ENCODE results near the gene CALM1.
"Not testable (repeated sequence)": the region's sequence is repeated elsewhere in the genome, so short reads cannot be mapped to it uniquely, and the experiment has no call there.

The CALM1 gene

GRCh38 chr14:90383731-90384542 lies 12.9 kb upstream of the CALM1 start:
- DNase-seq (ENCODE audit: low spot score): peak; percentile 80

GRCh38 chr14:90384543-90384911 lies 12.3 kb upstream of the CALM1 start:
- no peak for DNase-seq (ENCODE audit: low spot score)

GRCh38 chr14:90386321-90386720 lies 10.5 kb upstream of the CALM1 start:
- DNase-seq (ENCODE audit: low spot score): no peak

GRCh38 chr14:90387206-90387760 lies 9.5 kb upstream of the CALM1 start:
- DNase-seq (ENCODE audit: low spot score): no peak

- peak; percentile 17 for DNase-seq (ENCODE audit: low spot score)
These were observed 8.4 kb upstream of the CALM1 start for GRCh38 chr14:90388437-90388836.

GRCh38 chr14:90388982-90389381 lies 7.8 kb upstream of the CALM1 start:
- no peak for DNase-seq (ENCODE audit: low spot score)

- DNase-seq (ENCODE audit: low spot score): no peak
These were observed 2.9 kb upstream of the CALM1 start for GRCh38 chr14:90393966-90394365.

- not testable (repeated sequence) for DNase-seq (ENCODE audit: low spot score)
These were observed 2.0 kb upstream of the CALM1 start for GRCh38 chr14:90394782-90395181.

GRCh38 chr14:90397425-90398314 lies 841 bp downstream of the CALM1 start:
- DNase-seq (ENCODE audit: low spot score): peak; percentile 16

GRCh38 chr14:90398315-90398839 lies 1.5 kb downstream of the CALM1 start:
- peak; percentile 56 for DNase-seq (ENCODE audit: low spot score)

- no peak for DNase-seq (ENCODE audit: low spot score)
These were observed 2.2 kb downstream of the CALM1 start for GRCh38 chr14:90398841-90399540.

- peak; percentile 98 for DNase-seq (ENCODE audit: low spot score)
These were observed 3.0 kb downstream of the CALM1 start for GRCh38 chr14:90399541-90400444.

GRCh38 chr14:90400904-90401561 lies 4.2 kb downstream of the CALM1 start:
- peak; percentile 64 for DNase-seq (ENCODE audit: low spot score)

- DNase-seq (ENCODE audit: low spot score): no peak
These were observed 5.2 kb downstream of the CALM1 start for GRCh38 chr14:90402016-90402415.

- no peak for DNase-seq (ENCODE audit: low spot score)
These were observed 6.2 kb downstream of the CALM1 start for GRCh38 chr14:90403065-90403464.

GRCh38 chr14:90405101-90405500 lies 8.3 kb downstream of the CALM1 start:
- DNase-seq (ENCODE audit: low spot score): no peak

GRCh38 chr14:90405755-90406154 lies 8.9 kb downstream of the CALM1 start:
- peak; percentile 5 for DNase-seq (ENCODE audit: low spot score)

GRCh38 chr14:90406384-90406798 lies 9.6 kb downstream of the CALM1 start:
- peak; percentile 7 for DNase-seq (ENCODE audit: low spot score)

- DNase-seq (ENCODE audit: low spot score): no peak
These were observed 10.4 kb downstream of the CALM1 start for GRCh38 chr14:90407230-90407629.

GRCh38 chr14:90408713-90409112 lies 11.9 kb downstream of the CALM1 start:
- no peak for DNase-seq (ENCODE audit: low spot score)

Measured in pons (tissue), 1 donor.